Mesenchymal stem cell (in vitro differentiated cells and primary cell): Measurements from ENCODE around the gene DIP2C.

Experiments
- DNase-seq: peaks from one replicate; pipeline ENCODE4 v3.0.0-alpha.2; 2013
- H2AFZ ChIP-seq: one replicate; pipeline ENCODE4 v1.6.1; 2013; ENCODE audit warnings: low read depth, mild to moderate bottlenecking, control low read depth, inconsistent platforms, low read length, moderate library complexity
- H2AK5ac ChIP-seq: 2 replicates; pipeline ENCODE4 v1.6.1; 2013; ENCODE audit warnings: low read length, moderate library complexity, mild to moderate bottlenecking, inconsistent platforms; ENCODE audit not compliant: severe bottlenecking
- H2BK120ac ChIP-seq: one replicate; pipeline ENCODE4 v1.6.1; 2013; ENCODE audit warnings: low read depth, mild to moderate bottlenecking, inconsistent platforms, low read length, moderate library complexity
- H2BK12ac ChIP-seq, 2 experiments: one replicate each; pipeline ENCODE4 v1.6.1; 2013; ENCODE audit warnings: inconsistent platforms in 2 of 2, low read length in 2 of 2, mild to moderate bottlenecking in 2 of 2, moderate library complexity in 2 of 2, control low read depth in 1 of 2
- H2BK15ac ChIP-seq: one replicate; pipeline ENCODE4 v1.6.1; 2013; ENCODE audit warnings: mild to moderate bottlenecking, low read depth, inconsistent platforms; ENCODE audit not compliant: poor library complexity, severe bottlenecking
- H2BK5ac ChIP-seq: 2 replicates; pipeline ENCODE4 v1.6.1; 2013; ENCODE audit warnings: low read depth, mild to moderate bottlenecking, low read length, control low read depth, inconsistent platforms; ENCODE audit not compliant: poor library complexity, severe bottlenecking
- H3K14ac ChIP-seq, 2 experiments: one replicate each; pipeline ENCODE4 v1.6.1; 2013; ENCODE audit warnings: inconsistent platforms in 2 of 2, low read length in 2 of 2, control low read depth in 1 of 2, mild to moderate bottlenecking in 1 of 2, moderate library complexity in 1 of 2
- H3K18ac ChIP-seq, 2 experiments: one replicate each; pipeline ENCODE4 v1.6.1; 2013; ENCODE audit warnings: inconsistent platforms in 2 of 2, low read length in 2 of 2, control low read depth in 1 of 2, low read depth in 1 of 2, mild to moderate bottlenecking in 1 of 2
- H3K23ac ChIP-seq, 2 experiments: one replicate each; pipeline ENCODE4 v1.6.1; 2013; ENCODE audit warnings: inconsistent platforms in 2 of 2, low read length in 2 of 2, mild to moderate bottlenecking in 2 of 2, moderate library complexity in 2 of 2, control low read depth in 1 of 2
- H3K27ac ChIP-seq: 2 replicates; pipeline ENCODE4 v1.5.1; 2013; ENCODE audit warnings: mild to moderate bottlenecking, moderate library complexity, low read length, control low read depth, inconsistent platforms; ENCODE audit not compliant: poor library complexity, severe bottlenecking
- H3K27me3 ChIP-seq, 2 experiments: 2 replicates each; pipeline versions ENCODE4 v1.6.1 to v1.7.0; 2013; ENCODE audit warnings: low read length in 2 of 2, mild to moderate bottlenecking in 2 of 2, moderate library complexity in 2 of 2, control low read depth in 1 of 2, inconsistent platforms in 1 of 2; ENCODE audit not compliant: control insufficient read depth in 1 of 2, insufficient read depth in 1 of 2
- H3K36me3 ChIP-seq, 2 experiments: 2 replicates each; pipeline versions ENCODE4 v1.6.1 to v1.7.0; 2013; ENCODE audit warnings: low read length in 2 of 2, control low read depth in 1 of 2, inconsistent platforms in 1 of 2, low read depth in 1 of 2, mild to moderate bottlenecking in 1 of 2; ENCODE audit not compliant: insufficient read depth in 2 of 2, control insufficient read depth in 1 of 2
- H3K4ac ChIP-seq, 2 experiments: one replicate each; pipeline ENCODE4 v1.6.1; 2013; ENCODE audit warnings: inconsistent platforms in 2 of 2, low read length in 2 of 2, mild to moderate bottlenecking in 2 of 2, moderate library complexity in 2 of 2, control low read depth in 1 of 2, low read depth in 1 of 2
- H3K4me1 ChIP-seq: 2 replicates; pipeline ENCODE4 v1.6.1; 2013; ENCODE audit warnings: low read depth, low read length, control low read depth; ENCODE audit not compliant: control insufficient read depth, insufficient read depth
- H3K4me2 ChIP-seq: 2 replicates; pipeline ENCODE4 v1.6.1; 2013; ENCODE audit warnings: low read length, mild to moderate bottlenecking, inconsistent platforms; ENCODE audit not compliant: poor library complexity, severe bottlenecking
- H3K4me3 ChIP-seq, 2 experiments: 2 replicates each; pipeline versions ENCODE4 v1.5.1 to v1.7.0; 2013; ENCODE audit warnings: low read length in 2 of 2, mild to moderate bottlenecking in 2 of 2, control low read depth in 1 of 2, low read depth in 1 of 2; ENCODE audit not compliant: insufficient read depth in 1 of 2
- H3K79me1 ChIP-seq: replicated peaks from 2 replicates; pipeline ENCODE4 v1.6.1; 2013; ENCODE audit warnings: mild to moderate bottlenecking, control low read depth, low read length, inconsistent platforms; ENCODE audit not compliant: poor library complexity, severe bottlenecking
- H3K9ac ChIP-seq: 2 replicates; pipeline ENCODE4 v1.7.0; 2013; ENCODE audit warnings: mild to moderate bottlenecking, low read length, moderate library complexity
- H3K9me3 ChIP-seq: 2 replicates; pipeline ENCODE4 v1.7.0; 2013; ENCODE audit warnings: mild to moderate bottlenecking, low read length; ENCODE audit not compliant: control insufficient read depth
- H4K8ac ChIP-seq: one replicate; pipeline ENCODE4 v1.6.1; 2013; ENCODE audit warnings: inconsistent platforms, mild to moderate bottlenecking, low read length, moderate library complexity
- H4K91ac ChIP-seq: one replicate; pipeline ENCODE4 v1.6.1; 2013; ENCODE audit warnings: mild to moderate bottlenecking, low read length, inconsistent platforms
- WGBS: methylation state at CpG from one replicate; pipeline ENCODE4 v1.1.7; 2013; ENCODE audit warnings: mixed read lengths; 5-methylcytosine and 5-hydroxymethylcytosine counted together

Gene DIP2C

DNA sequence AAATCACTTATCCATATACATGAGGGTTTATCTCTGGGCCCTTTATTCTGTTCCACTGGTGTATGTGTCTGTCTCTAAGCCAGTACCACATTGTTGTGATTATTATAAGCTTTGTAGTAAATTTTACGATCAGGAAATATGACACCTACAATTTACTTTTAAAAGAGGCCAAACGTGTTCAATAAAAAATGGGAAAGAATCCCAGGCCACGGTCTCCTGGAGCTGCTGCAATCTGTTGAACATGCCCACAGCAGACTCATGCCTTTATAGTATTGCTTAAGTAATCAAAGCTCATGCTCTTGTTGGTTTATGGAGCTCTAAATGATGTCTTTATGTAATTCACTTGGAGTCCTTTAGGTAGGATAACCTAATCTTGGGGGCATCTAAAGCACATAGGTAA is 281.2 kb downstream of the DIP2C start:
- H3K9ac ChIP-seq = no peak overlapping the region
- H3K4ac ChIP-seq = no peak overlapping the region
- no peak overlapping the region for H4K8ac ChIP-seq
- no peak overlapping the region for H3K4me3 ChIP-seq
- H3K79me1 ChIP-seq = peaks cover 4% of the 10 kb centered on the region
- H3K4me2 ChIP-seq = no peak overlapping the region
- H3K23ac ChIP-seq = no peak overlapping the region
- no peaks in the 10 kb centered on the region for H3K9me3 ChIP-seq
- no peak for DNase-seq
- no peaks in the 10 kb centered on the region for H3K27me3 ChIP-seq
- peaks cover 2% of the 10 kb centered on the region for H3K4me1 ChIP-seq
- no peak overlapping the region for H3K27ac ChIP-seq
- no peak overlapping the region for H3K18ac ChIP-seq
- peaks cover 23 to 77% of the 10 kb centered on the region in 2 experiments for H3K36me3 ChIP-seq
- H2BK120ac ChIP-seq = no peak overlapping the region
- H2BK5ac ChIP-seq = no peak overlapping the region
- WGBS = 89% methylated on average over 2 of the region's 3 CpGs
- no peak overlapping the region for H2AK5ac ChIP-seq
- no peak overlapping the region for H2BK12ac ChIP-seq
- H3K14ac ChIP-seq = no peak overlapping the region
- no peak overlapping the region for H2AFZ ChIP-seq
- H4K91ac ChIP-seq = no peak overlapping the region
- no peak overlapping the region for H2BK15ac ChIP-seq

DNA sequence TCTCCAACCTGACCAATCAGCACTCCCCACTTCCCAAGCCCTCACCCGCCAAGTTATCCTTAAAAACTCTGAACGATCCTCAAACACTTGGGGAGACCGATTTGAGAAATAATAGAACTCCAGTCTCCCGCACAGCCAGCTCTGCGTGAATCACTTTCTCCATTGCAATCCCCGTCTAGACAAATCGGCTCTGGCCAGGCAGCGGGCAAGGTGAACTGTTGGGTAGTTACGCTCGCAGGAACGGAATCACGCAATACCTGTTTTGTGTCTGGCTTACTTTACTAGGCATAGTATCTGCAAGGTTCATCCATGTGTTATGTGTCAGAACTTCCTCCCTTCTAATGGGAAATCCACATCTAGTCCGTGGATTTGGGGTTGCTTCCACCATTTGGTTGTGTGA is 282.5 kb downstream of the DIP2C start:
- no peak overlapping the region for H3K4ac ChIP-seq
- no peak overlapping the region for H3K9ac ChIP-seq
- H3K36me3 ChIP-seq = peaks cover 23 to 67% of the 10 kb centered on the region in 2 experiments
- no peak overlapping the region for H2BK5ac ChIP-seq
- no peaks in the 10 kb centered on the region for H3K9me3 ChIP-seq
- H3K4me3 ChIP-seq = no peak overlapping the region
- no peak overlapping the region for H3K14ac ChIP-seq
- H2BK12ac ChIP-seq = no peak overlapping the region
- peaks cover 4% of the 10 kb centered on the region for H3K79me1 ChIP-seq
- H3K4me2 ChIP-seq = no peak overlapping the region
- no peaks in the 10 kb centered on the region for H3K27me3 ChIP-seq
- H4K91ac ChIP-seq = no peak overlapping the region
- H3K27ac ChIP-seq = no peak overlapping the region
- no peak overlapping the region for H2AK5ac ChIP-seq
- 97% methylated on average over 13 of the region's 13 CpGs for WGBS
- no peak overlapping the region for H3K23ac ChIP-seq
- H2AFZ ChIP-seq = no peak overlapping the region
- H2BK120ac ChIP-seq = no peak overlapping the region
- H3K18ac ChIP-seq = no peak overlapping the region
- no peak overlapping the region for H2BK15ac ChIP-seq
- no peak for DNase-seq
- H3K4me1 ChIP-seq = peaks cover 2% of the 10 kb centered on the region
- no peak overlapping the region for H4K8ac ChIP-seq

DNA sequence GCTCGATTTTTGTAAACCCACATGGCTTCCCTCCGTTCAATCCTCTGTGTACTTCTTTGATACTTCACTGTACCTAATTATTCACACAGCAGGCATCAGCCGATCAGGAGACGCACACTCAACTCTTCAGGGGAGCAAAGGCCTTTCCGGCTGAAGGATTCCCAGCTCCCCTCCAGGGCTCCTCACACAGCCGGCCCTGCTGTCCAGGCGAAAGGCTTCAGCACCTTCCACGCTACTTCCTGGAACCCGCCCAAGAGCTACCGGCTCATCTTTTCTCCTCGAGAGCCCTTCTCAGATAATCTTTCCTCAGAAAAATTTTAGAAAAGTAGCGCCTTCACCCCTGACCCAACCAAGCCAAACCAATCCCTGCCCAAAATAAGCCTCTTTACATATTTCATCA is 283.8 kb downstream of the DIP2C start:
- Histone ChIP-seq H3K79me1 (peaks cover 3% of the 10 kb centered on the region), H3K4me2 (no peak overlapping the region), H3K9me3 (no peaks in the 10 kb centered on the region), H3K18ac (peak overlapping the region in 1 of 2 experiments; percentile 40), H3K9ac (no peak overlapping the region), H2AFZ (no peak overlapping the region), H2AK5ac (no peak overlapping the region), H3K36me3 (peaks cover 20 to 61% of the 10 kb centered on the region in 2 experiments), H3K4me1 (peaks cover 2% of the 10 kb centered on the region), H3K23ac (no peak overlapping the region), H4K8ac (no peak overlapping the region), H3K14ac (peak overlapping the region in 1 of 2 experiments; percentile 46), H3K4me3 (no peak overlapping the region), H2BK12ac (no peak overlapping the region), H2BK15ac (no peak overlapping the region), H4K91ac (peak overlapping the region; percentile 18), H2BK120ac (no peak overlapping the region), H3K27ac (peak overlapping the region; percentile 22), H3K4ac (peak overlapping the region in 1 of 2 experiments; percentile 51), H3K27me3 (no peaks in the 10 kb centered on the region), H2BK5ac (no peak overlapping the region)
- 89% methylated on average over 12 of the region's 12 CpGs for WGBS
- DNase-seq = no peak

DNA sequence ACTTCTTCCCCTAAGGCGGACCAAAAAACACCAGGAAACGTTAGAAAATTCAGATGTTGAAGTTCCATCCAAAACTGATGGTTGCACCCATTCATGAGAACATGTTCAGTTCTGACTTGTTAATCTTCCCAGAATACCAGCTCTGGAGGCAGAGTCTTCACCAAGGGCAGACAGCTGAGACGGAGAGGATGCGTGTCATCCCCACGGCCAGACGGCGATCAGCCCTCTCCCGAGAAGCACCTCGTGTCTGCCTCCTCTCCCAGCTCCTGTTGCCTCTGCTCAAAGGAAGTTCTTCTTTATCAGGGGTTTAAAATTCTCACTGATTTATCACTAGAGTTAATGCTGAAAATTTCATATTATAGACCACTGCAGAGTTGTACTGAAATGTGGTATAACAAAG is 284.5 kb downstream of the DIP2C start:
- Histone ChIP-seq H2AFZ (no peak overlapping the region), H3K79me1 (peaks cover 3% of the 10 kb centered on the region), H2BK5ac (no peak overlapping the region), H4K91ac (no peak overlapping the region), H3K4me3 (no peak overlapping the region), H3K9ac (no peak overlapping the region), H2BK12ac (no peak overlapping the region), H3K4ac (no peak overlapping the region), H3K4me2 (no peak overlapping the region), H3K36me3 (peaks cover 20 to 54% of the 10 kb centered on the region in 2 experiments), H3K4me1 (peaks cover 2% of the 10 kb centered on the region), H3K9me3 (no peaks in the 10 kb centered on the region), H3K14ac (no peak overlapping the region), H2AK5ac (no peak overlapping the region), H3K27me3 (no peaks in the 10 kb centered on the region), H3K23ac (no peak overlapping the region), H3K18ac (no peak overlapping the region), H3K27ac (no peak overlapping the region), H2BK15ac (no peak overlapping the region), H2BK120ac (no peak overlapping the region), H4K8ac (no peak overlapping the region)
- peak; percentile 36 for DNase-seq
- WGBS = 92% methylated on average over 7 of the region's 9 CpGs
